HG03139 (cell line): Measurements from ENCODE around the gene ANKRD33B.
"Not testable (repeated sequence)": the region's sequence is repeated elsewhere in the genome, so short reads cannot be mapped to it uniquely, and the experiment has no call there.

ENCODE experiments used
- ATAC-seq: cut with Tn5 transposase; IDR thresholded peaks from one replicate; pipeline ENCODE4 v1.9.1; 2021; ENCODE audit not compliant: unreplicated experiment

ANKRD33B gene

DNA sequence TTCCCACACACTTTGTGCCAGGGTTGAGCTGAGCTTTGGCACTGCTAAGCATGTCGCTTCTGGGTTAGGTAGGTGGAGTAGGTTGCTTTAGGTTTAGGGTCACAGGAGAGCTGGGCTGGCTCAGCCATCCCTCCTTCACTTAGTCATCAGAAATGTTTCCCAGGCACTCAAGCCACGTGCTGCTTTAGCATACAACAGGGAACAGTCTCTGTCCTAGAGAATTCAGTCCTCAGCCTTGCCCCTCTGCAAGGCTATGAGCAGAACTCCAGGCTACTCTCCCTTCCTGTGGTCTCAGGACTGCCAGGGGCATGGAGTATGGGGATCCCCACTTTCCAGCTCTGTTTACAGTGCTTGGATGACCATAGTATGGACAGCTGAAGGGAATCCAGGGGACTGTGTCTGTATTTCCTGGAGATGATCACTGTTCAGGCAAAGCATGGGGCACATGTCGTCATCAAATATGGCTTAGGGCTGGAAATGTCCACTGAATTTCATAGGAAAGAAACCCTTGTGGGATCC lies 7.5 kb upstream of the ANKRD33B start:
- no peak for ATAC-seq

DNA sequence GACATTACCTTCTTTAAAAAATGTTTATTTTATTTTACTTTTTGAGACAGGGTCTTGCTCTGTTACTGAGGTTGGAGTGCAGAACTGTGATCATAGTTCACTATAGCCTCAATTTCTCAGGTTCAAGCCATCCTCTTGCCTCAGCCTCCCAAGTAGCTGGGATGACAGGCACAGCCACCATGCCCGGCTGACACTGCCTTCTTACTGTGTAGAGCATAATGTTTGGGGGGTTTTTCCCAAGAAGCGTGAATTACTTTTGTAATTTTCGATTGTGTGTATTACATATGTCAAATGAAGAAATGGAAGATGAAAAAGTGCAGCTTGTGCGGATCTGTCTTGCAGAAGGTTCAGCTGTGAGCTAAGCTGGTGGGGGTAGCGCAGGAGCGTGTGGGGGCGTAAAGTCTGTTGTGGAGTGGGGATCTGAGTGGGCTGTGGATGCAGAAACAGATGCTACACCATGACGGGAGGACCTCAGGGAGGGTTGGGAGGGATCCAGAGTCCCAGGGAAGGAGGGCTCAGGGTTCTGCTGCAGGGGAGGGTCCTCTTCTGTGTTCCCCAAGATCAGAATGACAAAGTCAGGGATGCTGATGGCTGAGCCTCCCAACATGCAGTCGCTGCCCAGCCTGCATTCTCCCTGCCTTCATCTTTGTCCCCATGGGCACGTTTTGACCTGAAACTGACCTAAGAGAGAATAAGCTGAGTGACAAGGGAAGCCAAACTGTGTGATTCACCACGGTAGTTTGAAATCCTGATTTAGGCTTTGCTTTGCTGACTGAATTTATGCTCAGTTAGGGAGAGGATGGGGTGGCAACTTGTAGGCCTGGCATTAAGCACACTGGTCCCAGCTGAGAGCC lies 6.8 kb upstream of the ANKRD33B start:
- no peak for ATAC-seq

- no peak for ATAC-seq
These were observed 4.7 kb upstream of the ANKRD33B start for GRCh38 chr5:10559151-10559550.

GRCh38 chr5:10559871-10560270 lies 4.0 kb upstream of the ANKRD33B start:
- no peak for ATAC-seq

- no peak for ATAC-seq
These were observed 1.4 kb upstream of the ANKRD33B start for GRCh38 chr5:10562201-10563109.

GRCh38 chr5:10563110-10563944 lies 543 bp upstream of the ANKRD33B start:
- peak; percentile 19 for ATAC-seq

DNA sequence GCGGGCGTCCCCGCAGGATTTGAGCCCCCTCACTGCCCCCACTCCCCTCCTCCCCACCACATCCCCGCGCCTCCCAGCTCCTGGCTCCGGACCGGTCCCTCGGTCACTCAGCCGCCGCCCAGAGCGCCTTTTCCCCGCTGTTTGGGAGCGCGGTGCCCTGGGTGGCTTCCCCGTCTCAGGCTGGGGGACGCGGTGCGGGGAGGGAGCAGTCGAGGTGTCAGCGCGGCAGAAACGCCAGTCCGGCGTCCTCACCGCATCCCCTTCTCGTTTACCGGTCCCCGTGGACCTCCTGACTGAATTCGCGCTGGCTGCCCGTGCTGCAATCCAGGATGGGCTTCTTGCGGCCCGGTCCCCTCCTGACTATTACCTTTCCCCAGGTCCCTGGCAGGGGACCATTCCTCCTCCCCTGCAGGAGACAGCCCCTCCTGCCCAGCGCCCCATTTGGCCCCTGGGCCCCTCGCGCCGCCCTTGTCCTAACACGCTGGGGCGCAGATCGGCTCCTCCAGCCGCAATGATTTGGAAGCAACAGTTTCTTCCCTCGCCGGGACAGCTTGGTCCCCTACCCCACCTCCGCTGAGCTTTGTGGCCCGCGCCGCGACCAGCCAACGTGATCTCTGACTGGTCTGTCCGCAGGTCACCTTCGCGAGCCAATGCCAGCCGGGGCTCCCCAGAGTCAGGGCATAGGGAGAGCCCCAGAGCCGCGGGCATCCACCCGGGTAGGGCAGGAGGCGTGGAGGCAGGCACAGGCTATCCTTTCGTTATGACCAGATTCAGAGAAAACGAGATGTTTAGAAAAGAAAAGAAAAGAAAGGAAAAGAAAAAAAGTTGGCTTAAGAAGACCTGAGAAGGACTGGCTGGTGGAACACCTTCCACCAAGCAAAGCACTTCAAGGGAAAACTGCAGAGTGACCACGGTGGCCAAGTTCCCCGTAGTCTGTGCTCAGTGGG lies 1.2 kb downstream of the ANKRD33B start:
- ATAC-seq = peak; percentile 0

GRCh38 chr5:10565785-10566542 lies 2.1 kb downstream of the ANKRD33B start:
- ATAC-seq = no peak

GRCh38 chr5:10566543-10567068 lies 2.7 kb downstream of the ANKRD33B start:
- no peak for ATAC-seq

DNA sequence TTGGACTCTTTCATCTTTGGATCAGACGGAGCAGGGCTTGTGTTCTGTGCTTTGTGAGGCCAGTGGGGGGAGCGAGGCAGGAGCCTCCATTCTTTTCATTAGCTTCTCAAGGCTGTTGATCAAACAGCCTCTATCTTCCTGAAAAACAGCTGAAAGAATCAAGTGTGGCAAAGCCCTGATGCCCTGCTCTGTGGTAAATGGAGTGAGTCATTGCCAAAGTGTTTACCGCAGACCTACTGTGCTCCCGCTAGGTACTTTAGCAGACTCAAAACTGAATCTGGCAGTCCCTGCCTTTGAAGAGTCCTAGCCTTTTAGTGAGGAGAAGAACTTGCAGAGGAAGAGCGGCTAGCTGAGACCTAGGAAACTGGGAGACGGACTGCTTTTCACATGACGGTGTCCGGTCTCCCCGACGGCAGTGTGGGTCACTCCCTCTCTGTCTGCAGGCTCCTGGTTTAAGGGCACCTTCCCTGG lies 3.3 kb downstream of the ANKRD33B start:
- no peak for ATAC-seq

GRCh38 chr5:10567781-10568321 lies 4.0 kb downstream of the ANKRD33B start:
- no peak for ATAC-seq

DNA sequence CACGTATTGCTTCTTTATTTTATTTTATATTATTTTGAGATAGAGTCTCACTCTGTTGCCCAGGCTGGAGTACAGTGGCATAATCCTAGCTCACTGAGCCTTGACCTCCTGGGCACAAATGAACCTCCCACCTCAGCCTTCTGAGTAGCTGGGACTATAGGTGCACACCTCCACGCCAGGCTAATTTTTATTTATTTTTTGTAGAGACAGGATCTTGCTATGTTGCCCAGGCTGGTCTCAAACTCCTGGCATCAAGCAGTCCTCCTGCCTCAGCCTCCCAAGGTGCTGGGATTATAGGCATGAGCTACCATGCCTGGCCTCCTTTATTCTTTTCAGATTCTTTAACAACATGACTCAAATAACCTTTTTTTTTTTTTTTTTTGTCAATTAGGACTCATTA lies 6.7 kb downstream of the ANKRD33B start:
- ATAC-seq = not testable (repeated sequence)

- ATAC-seq = no peak
These were observed 8.6 kb downstream of the ANKRD33B start for GRCh38 chr5:10572451-10572850.

GRCh38 chr5:10573487-10574145 lies 9.7 kb downstream of the ANKRD33B start:
- no peak for ATAC-seq

DNA sequence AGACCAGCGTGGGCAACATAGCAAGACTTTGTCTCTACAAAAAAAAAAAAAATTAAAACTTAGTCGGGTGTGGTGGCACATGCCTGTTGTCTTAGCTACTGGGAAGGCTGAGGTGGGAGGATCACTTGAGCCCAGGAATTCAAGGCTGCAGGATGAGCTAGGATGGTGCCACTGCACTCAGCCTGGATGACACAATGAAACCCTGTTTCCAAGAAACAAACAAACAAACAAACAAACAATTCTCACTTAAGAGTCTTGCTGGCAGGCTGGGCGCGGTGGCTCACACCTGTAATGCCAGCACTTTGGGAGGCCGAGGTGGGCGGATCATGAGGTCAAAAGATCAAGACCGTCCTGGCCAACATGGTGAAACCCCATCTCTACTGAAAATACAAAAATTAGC lies 11.0 kb downstream of the ANKRD33B start:
- not testable (repeated sequence) for ATAC-seq

DNA sequence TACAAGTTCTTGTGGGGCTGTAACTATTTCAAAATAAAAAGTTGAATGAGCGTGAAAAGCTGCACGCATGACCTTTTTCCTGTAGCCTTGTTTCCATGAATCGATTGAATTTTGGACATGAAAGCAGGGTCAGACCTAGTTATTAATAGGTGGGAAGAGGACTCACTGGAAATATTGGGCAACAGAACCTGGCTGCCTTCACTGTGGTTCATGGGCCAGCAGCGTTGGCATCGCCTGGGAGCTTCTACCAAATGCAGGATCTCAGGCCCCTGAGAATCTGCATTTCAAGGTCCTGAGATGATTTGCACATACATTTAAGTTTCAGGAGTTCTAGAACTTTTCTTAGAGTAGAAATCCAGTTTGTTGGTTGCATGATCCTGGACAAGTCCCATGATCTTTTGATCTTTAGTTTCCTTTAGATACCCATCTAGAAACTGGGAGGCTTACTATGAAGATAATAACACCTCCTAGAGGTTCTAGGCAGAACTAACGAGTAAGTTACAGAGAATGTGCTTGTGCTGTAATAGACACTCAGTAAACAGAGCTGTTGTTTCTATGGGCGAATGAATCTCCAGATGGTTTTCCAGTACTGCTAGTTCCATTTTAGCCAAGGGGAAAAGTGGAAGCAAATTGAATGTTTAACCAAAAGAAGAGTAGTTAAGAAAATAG lies 12.4 kb downstream of the ANKRD33B start:
- no peak for ATAC-seq

DNA sequence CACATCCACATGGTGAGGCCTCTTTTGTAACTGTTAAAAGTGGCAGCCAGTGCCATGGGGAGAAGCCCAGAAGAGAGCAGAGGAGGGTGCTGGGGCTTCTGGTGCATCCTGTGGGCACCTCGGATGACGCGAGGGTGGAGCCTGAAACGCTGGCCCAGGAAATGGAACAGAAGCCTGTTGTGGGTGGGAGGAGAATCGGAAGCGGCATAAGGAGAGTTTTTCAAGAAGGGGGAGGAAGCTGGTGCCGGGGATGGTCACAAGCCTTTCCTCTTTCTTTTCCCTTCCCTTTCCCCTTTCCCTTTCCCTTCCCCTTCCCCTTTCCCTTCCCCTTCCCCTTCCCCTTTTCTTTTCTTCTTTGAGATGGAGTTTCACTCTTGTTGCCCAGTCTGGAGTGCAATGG lies 12.9 kb downstream of the ANKRD33B start:
- ATAC-seq = no peak
